ENCODE measurements around the gene AOPEP.
A peak's percentile ranks its signal among the peaks of the same experiment; 100 is the strongest.
"Not testable (repeated sequence)": the region's sequence is repeated elsewhere in the genome, so short reads cannot be mapped to it uniquely, and the experiment has no call there.

AOPEP gene

GRCh38 chr9:95017661-95018060, 291.2 kb downstream of the AOPEP start:
- no peak for DNase-seq (ENCODE audit: low spot score)

GRCh38 chr9:95018099-95018936, 291.8 kb downstream of the AOPEP start:
- DNase-seq (ENCODE audit: low spot score), result no peak

- DNase-seq (ENCODE audit: low spot score), result not testable (repeated sequence)
Observed at GRCh38 chr9:95020644-95021043, 294.1 kb downstream of the AOPEP start.

GRCh38 chr9:95021166-95021886, 294.8 kb downstream of the AOPEP start:
- no peak for DNase-seq (ENCODE audit: low spot score)

GRCh38 chr9:95022657-95023056, 296.2 kb downstream of the AOPEP start:
- no peak for DNase-seq (ENCODE audit: low spot score)

GRCh38 chr9:95023217-95024003, 296.9 kb downstream of the AOPEP start:
- DNase-seq (ENCODE audit: low spot score), result no peak

- DNase-seq (ENCODE audit: low spot score), result no peak
Observed at GRCh38 chr9:95024097-95024671, 297.7 kb downstream of the AOPEP start.

- peak; percentile 64 for DNase-seq (ENCODE audit: low spot score)
Observed at GRCh38 chr9:95025213-95026147, 299.0 kb downstream of the AOPEP start.

- DNase-seq (ENCODE audit: low spot score), result no peak
Observed at GRCh38 chr9:95026148-95026524, 299.6 kb downstream of the AOPEP start.

- no peak for DNase-seq (ENCODE audit: low spot score)
Observed at GRCh38 chr9:95027914-95028852, 301.7 kb downstream of the AOPEP start.

GRCh38 chr9:95028853-95029219, 302.3 kb downstream of the AOPEP start:
- no peak for DNase-seq (ENCODE audit: low spot score)

- no peak for DNase-seq (ENCODE audit: low spot score)
Observed at GRCh38 chr9:95029288-95029687, 302.8 kb downstream of the AOPEP start.

GRCh38 chr9:95029720-95030119, 303.2 kb downstream of the AOPEP start:
- DNase-seq (ENCODE audit: low spot score), result no peak

- DNase-seq (ENCODE audit: low spot score), result no peak
Observed at GRCh38 chr9:95030344-95030743, 303.8 kb downstream of the AOPEP start.

GRCh38 chr9:95030920-95031642, 304.6 kb downstream of the AOPEP start:
- DNase-seq (ENCODE audit: low spot score), result no peak

GRCh38 chr9:95031711-95032461, 305.4 kb downstream of the AOPEP start:
- no peak for DNase-seq (ENCODE audit: low spot score)

- DNase-seq (ENCODE audit: low spot score), result no peak
Observed at GRCh38 chr9:95032580-95033341, 306.3 kb downstream of the AOPEP start.

- no peak for DNase-seq (ENCODE audit: low spot score)
Observed at GRCh38 chr9:95035846-95036245, 309.3 kb downstream of the AOPEP start.

Measured in D341Med (cell line).